GM19193 (cell line): ENCODE results near the gene OTUB2.

ENCODE experiments used
- POLR2A ChIP-seq: IDR thresholded peaks from 4 replicates; pipeline ENCODE4 v1.6.1; 2011; ENCODE audit not compliant: insufficient read depth, insufficient read length; ENCODE audit errors: extremely low read depth

Gene OTUB2

GRCh38 chr14:94026173-94026888 lies at the start of gene OTUB2:
Gene OTUB2, plus strand, starts transcription at chr14:94026340. Its CDS starts 198 bp downstream, at chr14:94026538.
- no peak for TF ChIP-seq POLR2A

GRCh38 chr14:93976477-93977057 lies 49.6 kb upstream of the OTUB2 start, which contains the start of gene ASB2:
Gene ASB2, minus strand, starts transcription at chr14:93976570. Its CDS starts 12,031 bp downstream, at chr14:93964539.
- peak; percentile 31 for TF ChIP-seq POLR2A

GRCh38 chr14:93977171-93977570 lies 49.0 kb upstream of the OTUB2 start:
- no peak for TF ChIP-seq POLR2A

- no peak for TF ChIP-seq POLR2A
These were observed 48.2 kb upstream of the OTUB2 start for GRCh38 chr14:93977790-93978581.

- TF ChIP-seq POLR2A: no peak
These were observed 47.4 kb upstream of the OTUB2 start for GRCh38 chr14:93978735-93979134.

GRCh38 chr14:93980456-93981201 lies 45.5 kb upstream of the OTUB2 start:
- no peak for TF ChIP-seq POLR2A

GRCh38 chr14:93981316-93982229 lies 44.6 kb upstream of the OTUB2 start:
- no peak for TF ChIP-seq POLR2A

- no peak for TF ChIP-seq POLR2A
These were observed 43.7 kb upstream of the OTUB2 start for GRCh38 chr14:93982230-93983007.

GRCh38 chr14:93984070-93984469 lies 42.1 kb upstream of the OTUB2 start:
- TF ChIP-seq POLR2A: no peak

GRCh38 chr14:93984987-93985410 lies 41.1 kb upstream of the OTUB2 start:
- TF ChIP-seq POLR2A: no peak

- no peak for TF ChIP-seq POLR2A
These were observed 39.2 kb upstream of the OTUB2 start for GRCh38 chr14:93986955-93987354.

- TF ChIP-seq POLR2A: no peak
These were observed 38.8 kb upstream of the OTUB2 start for GRCh38 chr14:93987376-93987775.

GRCh38 chr14:93987815-93988476 lies 38.2 kb upstream of the OTUB2 start:
- TF ChIP-seq POLR2A: no peak

GRCh38 chr14:93989939-93990338 lies 36.2 kb upstream of the OTUB2 start:
- no peak for TF ChIP-seq POLR2A
